SK-N-SH (cell line): ENCODE results near the gene MLX. TPM values are rescaled to one million over a fixed set of nuclear protein-coding genes. Genes with fewer than 3 reads are reported as not detected.

Experiments
- CHD2 ChIP-seq: fragments of 150-350 bp; IDR thresholded peaks from 2 replicates; pipeline ENCODE4 v1.6.1; 2018; ENCODE audit warnings: low read length; ENCODE audit not compliant: partially characterized antibody
- ELF1 ChIP-seq: IDR thresholded peaks from 2 replicates; pipeline ENCODE4 v1.4.0; 2012
- EP300 ChIP-seq, 2 experiments: IDR thresholded peaks; 2 replicates each; pipeline versions ENCODE4 v1.4.0 to v1.6.1; 2012; ENCODE audit warnings: borderline replicate concordance in 1 of 2, low read depth in 1 of 2, low read length in 1 of 2
- EZH2phosphoT487 ChIP-seq: fragments of 200-600 bp; sonication (generic); IDR thresholded peaks from 2 replicates; pipeline ENCODE4 v1.6.1; 2017; ENCODE audit warnings: low read depth, mixed run types, mild to moderate bottlenecking, antibody characterized with exemption, moderate library complexity, borderline replicate concordance
- FOSL2 ChIP-seq: IDR thresholded peaks from 2 replicates; pipeline ENCODE4 v1.4.0; 2012; ENCODE audit warnings: low read depth, mild to moderate bottlenecking, moderate library complexity, borderline replicate concordance
- FOXJ3 ChIP-seq: sonication (generic); formaldehyde crosslinking; IDR thresholded peaks from 2 replicates; pipeline ENCODE4 v1.5.1; 2020; ENCODE audit warnings: mild to moderate bottlenecking, missing genetic modification reagents
- FOXM1 ChIP-seq: IDR thresholded peaks from 2 replicates; pipeline ENCODE4 v1.4.0; 2012; ENCODE audit warnings: low read depth, mild to moderate bottlenecking
- GABPA ChIP-seq: IDR thresholded peaks from 2 replicates; pipeline ENCODE4 v1.4.0; 2012; ENCODE audit warnings: low read depth, mild to moderate bottlenecking
- GATA2 ChIP-seq: sonication (generic); formaldehyde crosslinking; IDR thresholded peaks from 2 replicates; pipeline ENCODE4 v1.5.0; 2020; ENCODE audit warnings: mild to moderate bottlenecking, missing genetic modification reagents
- MEF2A ChIP-seq: IDR thresholded peaks from 2 replicates; pipeline ENCODE4 v1.4.0; 2012; ENCODE audit warnings: low read depth, borderline replicate concordance
- MXI1 ChIP-seq: IDR thresholded peaks from 2 replicates; pipeline ENCODE4 v1.6.1; 2012; ENCODE audit warnings: mild to moderate bottlenecking, low read depth, low read length, improper control_type of control experiment
- NFIC ChIP-seq: IDR thresholded peaks from 2 replicates; pipeline ENCODE4 v1.4.0; 2012; ENCODE audit warnings: borderline replicate concordance
- NRF1 ChIP-seq: IDR thresholded peaks from 2 replicates; pipeline ENCODE4 v1.6.1; 2012; ENCODE audit warnings: low read depth, mild to moderate bottlenecking, low read length
- POLR2AphosphoS5 ChIP-seq: IDR thresholded peaks from 2 replicates; pipeline ENCODE4 v1.6.1; 2012; ENCODE audit warnings: low read depth, low read length
- RXRA ChIP-seq: IDR thresholded peaks from 2 replicates; pipeline ENCODE4 v1.4.0; 2012; ENCODE audit warnings: low read depth, mild to moderate bottlenecking, borderline replicate concordance
- SIN3A ChIP-seq: IDR thresholded peaks from 2 replicates; pipeline ENCODE4 v1.6.1; 2012; ENCODE audit warnings: low read depth, mild to moderate bottlenecking, low read length, moderate library complexity, borderline replicate concordance
- SMC3 ChIP-seq: IDR thresholded peaks from 2 replicates; pipeline ENCODE4 v1.6.1; 2012; ENCODE audit warnings: low read depth, low read length, improper control_type of control experiment
- TAF1 ChIP-seq: IDR thresholded peaks from 2 replicates; pipeline ENCODE4 v1.6.1; 2012; ENCODE audit warnings: low read depth, mild to moderate bottlenecking, low read length, moderate library complexity, borderline replicate concordance
- TEAD4 ChIP-seq: IDR thresholded peaks from 2 replicates; pipeline ENCODE4 v1.4.0; 2012; ENCODE audit warnings: mild to moderate bottlenecking, borderline replicate concordance; ENCODE audit not compliant: insufficient read depth
- polyA plus RNA-seq, 3 experiments: library from polyadenylated mRNA; depleted of rRNA; stranded (reverse); fragments of >200 nt; gene quantifications; 2 replicates each; pipeline ENCODE4 v1.2.3, GENCODE V29; 2012
- TF ChIP-seq, protein P1 (sequence below): fragments of 200-600 bp; sonication (generic); IDR thresholded peaks from 2 replicates; pipeline ENCODE4 v1.6.1; 2017; ENCODE audit warnings: antibody characterized with exemption, mild to moderate bottlenecking, moderate library complexity
- TF ChIP-seq, protein P2 (sequence below): IDR thresholded peaks from 2 replicates; pipeline ENCODE4; 2012
- TF ChIP-seq, protein P3 (sequence below): IDR thresholded peaks from 2 replicates; pipeline ENCODE4 v1.4.0; 2012; ENCODE audit warnings: low read depth, borderline replicate concordance
- TF ChIP-seq, protein P4 (sequence below): fragments of 150-350 bp; IDR thresholded peaks from 2 replicates; pipeline ENCODE4 v1.6.1; 2016; ENCODE audit warnings: mild to moderate bottlenecking, low read depth, low read length

MLX gene
- polyA plus RNA-seq, 1 of the 3 experiments (the other 2 are of a cell fraction): 44.5 TPM

GRCh38 chr17:42577532-42578281, 10.8 kb downstream of the MLX start, which contains the start of gene PSMC3IP (continued):
- TF ChIP-seq MXI1 (peak; percentile 82), FOSL2 (no peak), EZH2phosphoT487 (no peak), RXRA (no peak; the same call in 1 of the 2 replicates), EP300 (IDR thresholded peaks at IDR 0.05; ENCODE audit: borderline replicate concordance in 1 of 2, low read depth in 1 of 2, low read length in 1 of 2) (0 out of 4 replicates have a peak, but pooled peaks of 1 of the 2 experiments have one; percentile 15), GABPA (peak; percentile 92), CHD2 (peak; percentile 82), NFIC (no peak; the same call in 1 of the 2 replicates), TEAD4 (no peak), MEF2A (no peak), NRF1 (peak; percentile 57), SIN3A (peak; percentile 97), POLR2AphosphoS5 (peak; percentile 88), FOXJ3 (CRISPR knock-in tag) (no peak), FOXM1 (no peak), SMC3 (no peak), TAF1 (no peak), GATA2 (no peak), ELF1 (peak; percentile 58)
- TF ChIP-seq, protein P1, sequence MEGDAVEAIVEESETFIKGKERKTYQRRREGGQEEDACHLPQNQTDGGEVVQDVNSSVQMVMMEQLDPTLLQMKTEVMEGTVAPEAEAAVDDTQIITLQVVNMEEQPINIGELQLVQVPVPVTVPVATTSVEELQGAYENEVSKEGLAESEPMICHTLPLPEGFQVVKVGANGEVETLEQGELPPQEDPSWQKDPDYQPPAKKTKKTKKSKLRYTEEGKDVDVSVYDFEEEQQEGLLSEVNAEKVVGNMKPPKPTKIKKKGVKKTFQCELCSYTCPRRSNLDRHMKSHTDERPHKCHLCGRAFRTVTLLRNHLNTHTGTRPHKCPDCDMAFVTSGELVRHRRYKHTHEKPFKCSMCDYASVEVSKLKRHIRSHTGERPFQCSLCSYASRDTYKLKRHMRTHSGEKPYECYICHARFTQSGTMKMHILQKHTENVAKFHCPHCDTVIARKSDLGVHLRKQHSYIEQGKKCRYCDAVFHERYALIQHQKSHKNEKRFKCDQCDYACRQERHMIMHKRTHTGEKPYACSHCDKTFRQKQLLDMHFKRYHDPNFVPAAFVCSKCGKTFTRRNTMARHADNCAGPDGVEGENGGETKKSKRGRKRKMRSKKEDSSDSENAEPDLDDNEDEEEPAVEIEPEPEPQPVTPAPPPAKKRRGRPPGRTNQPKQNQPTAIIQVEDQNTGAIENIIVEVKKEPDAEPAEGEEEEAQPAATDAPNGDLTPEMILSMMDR: peak; percentile 52
- TF ChIP-seq, protein P2, sequence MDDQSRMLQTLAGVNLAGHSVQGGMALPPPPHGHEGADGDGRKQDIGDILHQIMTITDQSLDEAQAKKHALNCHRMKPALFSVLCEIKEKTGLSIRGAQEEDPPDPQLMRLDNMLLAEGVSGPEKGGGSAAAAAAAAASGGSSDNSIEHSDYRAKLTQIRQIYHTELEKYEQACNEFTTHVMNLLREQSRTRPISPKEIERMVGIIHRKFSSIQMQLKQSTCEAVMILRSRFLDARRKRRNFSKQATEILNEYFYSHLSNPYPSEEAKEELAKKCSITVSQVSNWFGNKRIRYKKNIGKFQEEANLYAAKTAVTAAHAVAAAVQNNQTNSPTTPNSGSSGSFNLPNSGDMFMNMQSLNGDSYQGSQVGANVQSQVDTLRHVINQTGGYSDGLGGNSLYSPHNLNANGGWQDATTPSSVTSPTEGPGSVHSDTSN: 0 out of 2 replicates have a peak, but pooled peaks have one; percentile 9
- TF ChIP-seq, protein P3, sequence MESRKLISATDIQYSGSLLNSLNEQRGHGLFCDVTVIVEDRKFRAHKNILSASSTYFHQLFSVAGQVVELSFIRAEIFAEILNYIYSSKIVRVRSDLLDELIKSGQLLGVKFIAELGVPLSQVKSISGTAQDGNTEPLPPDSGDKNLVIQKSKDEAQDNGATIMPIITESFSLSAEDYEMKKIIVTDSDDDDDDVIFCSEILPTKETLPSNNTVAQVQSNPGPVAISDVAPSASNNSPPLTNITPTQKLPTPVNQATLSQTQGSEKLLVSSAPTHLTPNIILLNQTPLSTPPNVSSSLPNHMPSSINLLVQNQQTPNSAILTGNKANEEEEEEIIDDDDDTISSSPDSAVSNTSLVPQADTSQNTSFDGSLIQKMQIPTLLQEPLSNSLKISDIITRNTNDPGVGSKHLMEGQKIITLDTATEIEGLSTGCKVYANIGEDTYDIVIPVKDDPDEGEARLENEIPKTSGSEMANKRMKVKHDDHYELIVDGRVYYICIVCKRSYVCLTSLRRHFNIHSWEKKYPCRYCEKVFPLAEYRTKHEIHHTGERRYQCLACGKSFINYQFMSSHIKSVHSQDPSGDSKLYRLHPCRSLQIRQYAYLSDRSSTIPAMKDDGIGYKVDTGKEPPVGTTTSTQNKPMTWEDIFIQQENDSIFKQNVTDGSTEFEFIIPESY: no peak
- TF ChIP-seq, protein P4, sequence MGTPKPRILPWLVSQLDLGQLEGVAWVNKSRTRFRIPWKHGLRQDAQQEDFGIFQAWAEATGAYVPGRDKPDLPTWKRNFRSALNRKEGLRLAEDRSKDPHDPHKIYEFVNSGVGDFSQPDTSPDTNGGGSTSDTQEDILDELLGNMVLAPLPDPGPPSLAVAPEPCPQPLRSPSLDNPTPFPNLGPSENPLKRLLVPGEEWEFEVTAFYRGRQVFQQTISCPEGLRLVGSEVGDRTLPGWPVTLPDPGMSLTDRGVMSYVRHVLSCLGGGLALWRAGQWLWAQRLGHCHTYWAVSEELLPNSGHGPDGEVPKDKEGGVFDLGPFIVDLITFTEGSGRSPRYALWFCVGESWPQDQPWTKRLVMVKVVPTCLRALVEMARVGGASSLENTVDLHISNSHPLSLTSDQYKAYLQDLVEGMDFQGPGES: peak; percentile 34; the same call in 1 of the 2 replicates
